Measurements from ENCODE around the gene FARP1.

- TF ChIP-seq GATA2 (IDR thresholded peaks at IDR 0.05; ENCODE audit: low read depth, low read length) (no peak), GATA3 (IDR thresholded peaks at IDR 0.05; ENCODE audit: low read depth, low read length) (no peak)
Measured at GRCh38 chr13:98204546-98204945, 61.7 kb downstream of the FARP1 start.

All from SH-SY5Y (cell line).